Kidney glomerular epithelial cell (primary cell): Measurements from ENCODE around the gene DUSP28.
"Not testable (repeated sequence)": the region's sequence is repeated elsewhere in the genome, so short reads cannot be mapped to it uniquely, and the experiment has no call there.

Experiments used
- DNase-seq: peaks from one replicate; lab custom pipeline; 2025; lab: John Stamatoyannopoulos, UW

Gene DUSP28

DNA sequence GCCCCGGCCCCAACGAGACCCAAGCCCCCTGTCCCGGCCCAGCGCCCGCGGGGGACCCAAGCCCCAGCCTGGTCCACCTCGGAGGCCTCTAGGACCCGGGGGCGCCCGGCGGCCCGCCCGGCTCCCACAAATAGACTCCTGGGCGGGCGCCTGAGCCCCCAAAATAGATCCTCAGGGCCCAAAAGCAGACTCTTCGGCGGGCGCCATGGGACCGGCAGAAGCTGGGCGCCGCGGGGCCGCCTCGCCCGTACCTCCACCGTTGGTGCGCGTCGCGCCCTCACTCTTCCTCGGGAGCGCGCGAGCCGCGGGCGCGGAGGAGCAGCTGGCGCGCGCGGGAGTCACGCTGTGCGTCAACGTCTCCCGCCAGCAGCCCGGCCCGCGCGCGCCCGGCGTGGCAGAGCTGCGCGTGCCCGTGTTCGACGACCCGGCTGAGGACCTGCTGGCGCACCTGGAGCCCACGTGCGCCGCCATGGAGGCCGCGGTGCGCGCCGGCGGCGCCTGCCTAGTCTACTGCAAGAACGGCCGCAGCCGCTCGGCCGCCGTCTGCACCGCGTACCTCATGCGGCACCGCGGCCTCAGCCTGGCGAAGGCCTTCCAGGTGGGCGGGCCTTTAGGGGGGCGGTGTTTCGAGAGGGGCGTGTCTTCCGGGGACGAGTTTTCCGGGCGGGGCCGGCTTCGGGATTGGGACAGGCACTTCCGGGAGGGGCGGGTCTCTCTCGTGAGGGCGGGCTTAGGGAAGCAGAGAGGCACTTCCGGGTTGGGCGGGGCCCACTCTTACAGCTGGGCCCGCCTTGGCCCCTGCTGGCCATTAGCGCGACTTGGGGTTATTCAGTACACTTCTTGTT, 545 bp downstream of the DUSP28 start:
- DNase-seq = peak; percentile 92

GRCh38 chr2:240561325-240561971, 1.3 kb downstream of the DUSP28 start:
- DNase-seq = peak; percentile 51

- DNase-seq = not testable (repeated sequence)
Observed at GRCh38 chr2:240563231-240563630, 3.1 kb downstream of the DUSP28 start.

- DNase-seq = no peak
Observed at GRCh38 chr2:240563951-240564560, 3.9 kb downstream of the DUSP28 start.

GRCh38 chr2:240564561-240565332, 4.6 kb downstream of the DUSP28 start:
- no peak for DNase-seq

DNA sequence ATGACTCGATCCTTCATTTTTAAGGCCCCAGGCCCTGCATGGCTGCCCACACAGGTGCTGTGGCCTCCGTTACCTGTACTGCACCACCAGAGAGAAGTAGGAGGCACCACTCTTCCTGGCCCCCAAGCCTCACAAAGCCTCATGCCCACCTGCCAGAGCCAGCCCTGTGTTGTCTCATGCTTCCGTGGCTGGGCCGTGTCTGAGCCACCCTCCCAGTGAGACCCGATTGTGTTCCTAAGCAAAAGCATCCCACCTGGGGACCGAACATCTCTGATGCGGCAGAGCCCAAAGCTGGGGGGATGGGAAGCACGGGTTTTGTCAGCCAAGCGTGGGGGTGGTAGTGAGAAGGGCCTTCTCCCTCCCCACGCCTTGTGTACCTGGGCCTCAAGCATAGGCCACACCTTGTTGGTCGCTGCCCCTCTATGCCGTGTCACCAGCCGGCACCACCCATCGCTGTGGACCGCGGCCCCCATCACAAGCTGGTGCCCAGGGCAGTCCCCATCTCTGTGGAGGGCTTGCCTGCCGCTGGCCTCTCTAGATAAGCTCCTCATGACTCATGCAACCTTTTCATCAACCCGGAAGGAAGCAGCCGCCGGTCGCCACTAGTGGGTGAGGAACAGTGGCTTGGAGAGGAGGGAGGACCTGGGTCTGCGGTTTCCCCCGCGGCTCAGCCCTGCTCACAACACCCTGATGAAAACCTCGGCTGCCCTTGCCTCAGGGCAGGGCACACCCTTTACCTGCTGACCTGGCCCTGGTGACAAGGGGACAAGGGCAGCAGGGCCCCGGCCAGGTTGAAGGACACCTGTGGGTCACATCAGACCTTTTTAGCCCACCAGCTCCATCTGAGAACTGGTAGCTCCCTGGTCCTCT, 5.4 kb downstream of the DUSP28 start:
- peak; percentile 22 for DNase-seq

DNA sequence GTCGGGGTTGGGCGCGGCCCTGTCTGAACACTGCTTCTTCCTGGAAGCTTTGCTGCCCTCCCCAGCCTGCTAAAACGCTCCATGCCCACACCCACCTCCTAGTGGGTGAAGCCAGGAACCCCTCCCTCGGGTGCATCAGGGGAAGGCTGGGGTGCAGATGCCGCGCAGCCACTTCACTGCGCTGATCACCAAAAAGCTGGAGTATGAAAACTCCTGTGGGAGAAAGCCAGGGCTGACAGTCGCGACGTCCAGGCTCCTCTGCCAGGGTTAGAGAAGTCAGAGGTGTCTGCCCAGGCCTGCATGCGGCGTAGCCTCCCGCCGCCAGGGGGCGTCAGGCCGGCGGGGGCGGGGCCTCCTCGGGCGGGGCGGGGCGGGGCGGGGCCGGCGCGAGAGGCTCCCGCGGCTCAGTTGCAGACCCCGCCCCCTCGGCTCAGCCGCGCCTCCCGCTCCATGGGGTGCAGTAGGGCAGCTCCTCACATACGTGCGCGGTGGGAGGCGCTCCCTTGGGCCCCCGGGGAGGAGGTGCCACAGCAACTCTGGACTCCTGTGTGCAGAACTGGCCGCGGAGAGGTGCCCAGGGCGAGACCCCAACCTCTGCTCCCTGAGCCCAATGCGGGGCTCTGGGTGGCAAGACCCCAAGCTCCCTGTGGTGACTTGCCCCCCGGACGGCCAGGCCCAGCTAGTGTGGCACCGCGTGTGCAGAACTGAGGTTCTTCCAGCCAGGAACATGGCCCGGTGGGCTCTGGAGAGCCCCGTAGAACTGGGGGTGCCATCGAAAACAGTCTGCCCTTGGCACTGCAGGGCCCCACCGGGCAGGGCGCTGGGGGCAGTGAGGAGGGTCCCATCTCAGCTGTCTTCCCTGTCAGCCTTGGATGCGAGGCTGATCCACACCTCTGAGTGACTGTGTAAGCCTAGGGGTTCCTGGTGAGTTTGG, 6.3 kb downstream of the DUSP28 start:
- DNase-seq = peak; percentile 80

DNA sequence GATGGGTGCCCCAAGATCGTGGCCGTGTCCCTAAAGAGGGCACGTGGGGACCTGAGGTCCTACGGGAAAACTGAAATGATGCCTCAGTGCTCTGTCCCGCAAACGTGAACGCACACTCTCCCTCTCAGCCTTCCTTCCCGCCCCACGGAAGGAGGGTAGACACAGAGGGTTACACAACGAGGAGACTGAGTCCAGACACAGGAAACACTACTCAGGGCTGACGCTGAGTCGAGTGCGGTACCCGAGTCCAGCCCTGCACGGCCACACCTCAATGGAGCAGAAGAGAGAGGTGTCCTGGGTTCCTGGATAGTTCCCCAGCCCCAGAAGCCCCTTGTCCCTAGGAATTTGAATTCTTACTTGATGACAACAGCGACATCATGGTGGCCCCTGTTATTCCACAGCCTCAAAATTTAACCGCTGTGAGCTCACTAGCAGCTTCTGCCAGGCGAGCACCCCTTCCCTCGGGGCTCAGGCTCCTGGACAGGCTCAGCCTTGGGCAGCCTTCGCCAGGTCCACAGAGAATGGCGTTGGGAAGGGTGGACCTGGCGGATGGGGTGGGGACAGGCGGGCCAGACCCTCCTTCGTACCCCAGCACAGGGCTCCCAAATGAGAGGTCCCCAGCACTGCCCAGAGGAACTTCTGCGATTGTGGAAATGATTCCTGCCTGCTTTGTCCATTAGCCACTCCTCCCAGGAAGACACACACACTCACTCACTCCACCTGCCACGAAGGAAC, 7.1 kb downstream of the DUSP28 start:
- no peak for DNase-seq

GRCh38 chr2:240567872-240568677, 7.9 kb downstream of the DUSP28 start, which contains the start of gene RNPEPL1:
Gene RNPEPL1 (plus strand): TSS chr2:240568484. CDS start chr2:240568587, 103 bp downstream.
- peak; percentile 65 for DNase-seq

GRCh38 chr2:240568678-240569522, 8.7 kb downstream of the DUSP28 start:
- DNase-seq = peak; percentile 12

- no peak for DNase-seq
Observed at GRCh38 chr2:240569523-240569997, 9.4 kb downstream of the DUSP28 start.

- DNase-seq = no peak
Observed at GRCh38 chr2:240569998-240570530, 9.9 kb downstream of the DUSP28 start.

DNA sequence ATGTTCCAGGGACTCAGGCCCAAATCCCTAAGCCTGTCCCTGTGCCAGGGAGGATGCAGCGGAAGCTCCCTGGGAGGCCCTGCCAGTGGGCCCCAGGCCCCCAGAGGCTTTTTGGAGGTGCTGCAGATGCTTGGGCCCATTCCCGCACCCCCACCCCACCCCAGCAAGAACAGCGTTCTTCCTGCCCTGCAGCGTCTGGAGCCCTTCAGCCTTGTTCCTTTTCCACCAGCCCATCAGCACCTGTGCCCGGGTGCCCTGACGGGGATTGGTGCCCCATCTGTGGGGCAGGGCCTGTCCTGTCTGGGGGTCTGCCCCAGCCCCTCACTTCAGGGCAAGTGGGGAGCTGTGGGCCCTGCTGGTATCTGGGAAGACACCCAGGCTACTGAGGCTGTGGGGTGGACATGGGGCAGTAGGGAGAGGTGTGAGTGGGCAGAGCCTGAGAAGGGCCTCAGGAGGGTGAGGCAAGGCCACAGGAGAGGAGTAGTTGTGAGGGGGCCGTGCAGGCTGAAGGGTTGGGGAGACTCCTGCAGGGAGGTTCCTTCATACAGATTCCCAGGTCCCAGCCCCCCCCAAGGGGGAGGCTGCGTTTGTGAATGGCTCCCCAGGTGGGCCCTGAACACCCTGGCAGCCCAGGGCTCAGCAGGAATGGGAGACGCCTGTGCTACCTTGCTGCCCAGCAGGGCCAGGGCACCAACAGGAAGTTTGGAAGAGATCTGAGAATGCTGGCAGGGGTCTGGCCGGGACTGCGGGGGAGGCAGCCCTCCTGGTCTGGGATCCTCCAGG, 10.6 kb downstream of the DUSP28 start:
- DNase-seq = no peak

GRCh38 chr2:240571314-240571973, 11.3 kb downstream of the DUSP28 start:
- DNase-seq = no peak

- DNase-seq = no peak
Observed at GRCh38 chr2:240572141-240573031, 12.2 kb downstream of the DUSP28 start.
